Measurements from ENCODE around the gene PTPRA.

Gene PTPRA

GRCh38 chr20:3081641-3082040 is 208.4 kb downstream of the PTPRA start:
- no peak for DNase-seq

DNA sequence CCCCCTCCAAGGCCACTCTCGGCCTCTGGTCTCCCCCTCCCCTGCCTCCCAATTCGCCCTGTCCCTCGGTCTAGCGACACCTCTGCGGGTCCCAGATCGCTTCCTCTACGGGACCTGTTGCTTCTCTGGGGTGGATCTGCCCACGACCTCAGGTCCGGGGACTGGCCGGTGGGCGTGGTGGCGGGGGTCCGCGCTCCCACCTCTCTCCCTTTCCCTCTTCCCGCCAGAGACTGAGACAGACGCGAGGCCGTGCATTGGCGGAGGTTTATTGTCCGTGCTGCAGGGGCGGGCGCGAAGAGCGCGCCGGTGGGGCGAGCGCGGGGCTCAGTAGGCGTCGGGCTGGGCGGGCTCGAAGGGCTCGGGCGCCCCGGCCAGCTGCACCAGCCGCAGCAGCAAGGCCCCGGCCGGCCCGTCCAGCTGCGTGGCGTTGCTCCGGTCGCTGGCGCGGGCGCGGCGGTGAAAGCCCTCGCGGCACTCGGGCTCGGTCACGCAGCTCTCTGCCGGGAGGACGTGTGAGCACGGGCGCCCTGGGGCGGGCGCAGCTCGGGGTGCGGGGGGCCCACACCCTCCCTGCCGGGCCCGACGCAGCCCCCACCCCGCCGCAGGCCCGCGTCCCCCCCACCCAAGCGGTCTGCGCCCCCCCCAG is 209.1 kb downstream of the PTPRA start:
- DNase-seq, result no peak

DNA sequence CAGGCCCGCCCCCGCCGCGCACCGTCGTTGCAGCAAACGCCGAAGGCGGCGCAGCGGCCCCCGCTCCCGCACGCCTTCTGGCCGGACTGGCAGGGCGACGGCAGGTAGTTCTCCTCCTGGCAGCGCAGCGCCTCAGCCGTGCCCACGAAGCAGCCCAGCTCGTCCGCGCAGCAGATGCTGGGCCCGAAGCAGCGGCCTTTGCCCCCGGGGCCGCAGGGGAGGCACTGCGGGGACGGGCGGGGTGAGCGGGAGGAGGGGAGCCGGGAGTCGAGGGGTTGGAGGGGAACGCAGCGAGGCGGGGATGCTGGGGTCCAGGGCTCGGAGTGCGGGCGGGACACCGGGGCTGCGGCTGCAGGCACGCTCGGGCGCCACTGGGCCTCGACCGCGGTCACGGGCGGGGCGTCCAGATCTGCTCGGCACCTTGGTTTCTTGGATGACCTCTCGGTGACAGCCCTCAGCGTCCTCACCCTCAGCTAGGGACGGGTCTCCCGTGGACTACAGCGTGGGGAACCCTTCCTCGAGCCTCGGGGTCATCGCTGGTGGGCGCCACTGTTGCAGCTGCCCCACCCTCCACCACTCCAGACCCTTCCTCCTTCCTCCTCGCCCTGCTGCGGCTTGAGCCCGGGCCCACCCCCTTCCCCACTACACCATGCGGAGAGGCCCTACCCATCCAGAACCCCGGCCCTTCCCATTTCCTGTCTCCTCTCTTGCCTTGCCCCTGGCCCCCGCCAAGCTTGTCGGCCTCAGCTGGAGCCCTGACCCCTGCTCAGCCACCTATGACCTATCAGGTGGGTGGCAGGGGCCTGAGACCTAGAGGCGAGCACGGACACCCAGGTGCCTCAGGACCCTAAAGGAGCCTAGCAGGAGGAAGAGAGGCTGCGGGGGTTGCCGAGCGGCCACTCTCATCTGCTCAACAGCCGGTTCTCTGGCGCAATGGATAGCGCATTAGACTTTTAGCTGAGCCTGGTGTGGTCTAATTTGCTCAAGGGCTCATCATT is 210.0 kb downstream of the PTPRA start:
- DNase-seq, result no peak

- no peak for DNase-seq
These were observed 211.2 kb downstream of the PTPRA start, which contains the start of gene AVP for GRCh38 chr20:3084283-3084985. TSS of gene AVP (minus strand) at chr20:3084724. CDS start at chr20:3084674, 50 bp downstream.

DNA sequence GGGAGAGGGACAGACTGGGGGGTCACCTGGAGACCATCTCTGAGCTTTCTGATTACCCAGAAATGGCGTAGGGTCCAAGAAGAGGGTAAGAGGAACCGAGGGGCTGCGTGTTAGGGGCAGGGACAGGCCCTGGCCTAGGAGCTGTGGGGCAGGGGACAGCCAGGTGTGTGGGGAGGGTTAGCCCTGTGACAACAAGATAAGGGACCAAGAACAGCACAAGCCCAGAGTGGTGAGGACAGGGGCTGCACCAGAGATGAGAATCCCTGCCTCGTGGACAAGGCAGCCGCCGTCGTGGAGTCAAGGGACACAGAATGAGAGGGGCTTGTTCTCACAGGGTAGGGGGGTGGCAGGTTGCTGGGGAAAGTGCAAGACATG is 211.7 kb downstream of the PTPRA start:
- DNase-seq, result no peak

- no peak for DNase-seq
These were observed 212.3 kb downstream of the PTPRA start for GRCh38 chr20:3085571-3086072.

- DNase-seq, result no peak
These were observed 214.8 kb downstream of the PTPRA start for GRCh38 chr20:3088031-3088430.
